CD4-positive, alpha-beta T cell treated with Interleukin-15 for 1 hour (primary cell): ENCODE results near the gene NT5C3A.
"Not testable (repeated sequence)": the region's sequence is repeated elsewhere in the genome, so short reads cannot be mapped to it uniquely, and the experiment has no call there.

Experiments
- DNase-seq: peaks from one replicate; pipeline ENCODE4 v3.0.0-alpha.2; 2020

NT5C3A gene

DNA sequence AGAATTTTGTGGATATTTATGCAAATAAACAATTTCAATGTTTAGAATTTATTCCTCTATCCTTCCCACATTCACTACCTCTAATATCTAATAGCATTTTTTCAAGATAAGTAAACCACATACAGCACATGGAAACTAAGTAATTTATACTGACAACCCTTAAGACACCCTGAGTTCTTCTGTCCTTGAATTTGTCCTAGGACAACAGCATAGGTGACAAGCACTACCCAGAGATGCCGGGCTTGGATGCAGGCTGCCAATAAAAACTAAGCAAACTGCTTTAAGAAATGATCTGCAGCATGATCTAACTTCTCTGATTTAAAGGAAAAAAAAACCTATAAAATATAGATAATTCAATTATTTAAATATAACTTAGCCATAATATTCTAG is 22.7 kb downstream of the NT5C3A start:
- DNase-seq: no peak

DNA sequence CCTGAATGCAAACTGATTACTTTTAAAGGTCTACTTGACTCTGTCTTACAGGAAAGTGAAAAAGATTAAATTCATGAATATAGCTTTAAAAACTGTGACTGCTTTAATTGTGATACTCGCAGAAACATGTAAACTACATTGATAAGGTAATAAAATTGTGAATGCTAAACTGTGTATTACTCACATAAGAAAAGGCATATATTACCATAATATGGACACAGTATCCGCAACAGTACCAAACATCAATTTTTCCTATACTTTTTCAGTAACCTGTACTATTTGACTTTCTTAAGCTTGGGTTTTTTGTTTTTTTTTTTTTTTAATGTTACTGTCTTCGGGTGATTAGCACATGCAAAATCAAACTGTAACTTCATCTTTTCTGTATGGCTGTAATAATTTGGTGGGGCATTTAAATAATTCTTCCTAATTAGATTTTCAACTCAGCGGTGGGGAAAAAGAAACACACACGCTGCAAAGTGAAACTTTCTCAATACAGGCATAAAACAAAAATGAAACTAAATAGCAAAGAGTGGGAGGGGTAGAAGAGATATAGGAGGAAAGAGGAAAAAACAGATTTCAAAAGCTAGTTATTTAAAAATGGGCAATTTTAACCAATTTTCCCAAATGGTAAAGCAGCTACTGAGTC is 23.2 kb downstream of the NT5C3A start:
- DNase-seq: no peak

DNA sequence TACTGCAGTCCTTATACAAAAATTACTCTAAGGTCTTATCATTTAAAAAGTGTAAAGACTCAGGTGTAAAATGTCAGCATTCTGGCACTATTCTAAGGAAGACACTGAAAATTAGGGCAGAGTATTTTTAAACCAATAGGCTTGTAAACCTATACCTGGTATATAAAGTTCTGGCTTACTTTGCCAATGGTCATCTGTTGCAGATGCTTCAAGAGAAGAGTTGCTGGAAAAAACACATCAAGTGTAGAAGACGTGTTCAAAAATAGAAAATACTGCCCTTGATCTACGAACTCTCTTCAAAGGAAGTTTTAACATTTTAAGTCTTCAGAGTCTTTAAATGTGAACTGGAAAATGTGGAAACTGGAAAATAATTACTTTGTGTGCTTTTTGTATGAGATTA is 23.9 kb downstream of the NT5C3A start:
- DNase-seq: no peak

DNA sequence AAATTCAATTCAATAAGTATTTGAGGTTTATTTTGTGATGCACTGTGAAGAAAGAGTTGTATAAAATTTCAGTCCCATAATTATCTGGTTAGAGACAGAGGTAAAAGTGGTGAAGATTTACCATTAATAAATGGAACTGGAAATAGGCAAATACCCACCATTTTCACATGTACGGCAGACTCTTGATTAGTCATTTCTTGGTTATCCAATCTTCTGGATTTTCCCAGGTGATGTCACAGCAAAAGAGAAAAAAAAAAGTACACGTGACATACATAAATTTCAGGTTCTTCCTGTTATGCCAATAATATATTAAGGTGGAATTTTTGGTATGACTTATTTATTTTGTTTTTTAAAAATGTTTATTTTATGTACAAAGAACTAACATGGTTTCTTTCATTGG is 26.8 kb downstream of the NT5C3A start:
- DNase-seq: no peak

DNA sequence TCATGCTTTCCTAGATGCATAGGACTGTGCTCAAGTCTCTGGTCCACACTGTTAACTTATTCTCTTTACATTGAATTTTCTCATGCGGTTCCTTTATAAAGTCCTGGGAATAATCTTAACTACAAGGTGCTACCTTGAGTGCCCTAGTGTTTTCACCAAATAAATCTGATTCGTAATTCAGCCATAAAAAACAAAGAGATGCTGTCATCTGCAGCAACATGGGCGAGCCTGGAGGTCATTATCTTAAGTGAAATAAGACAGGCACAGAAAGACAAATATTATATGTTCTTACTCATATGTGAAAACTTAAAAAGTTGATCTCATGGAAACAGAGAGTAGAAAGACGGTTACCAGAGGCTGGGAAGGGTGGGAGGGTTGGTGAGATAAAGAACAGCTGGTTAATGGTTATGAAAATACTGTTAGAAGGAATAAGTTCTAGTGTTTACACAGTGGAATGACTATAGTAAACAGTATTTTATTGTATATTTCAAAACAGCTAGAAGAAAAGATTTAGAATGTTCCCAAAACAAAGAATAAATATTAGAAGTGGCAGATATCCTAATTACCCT is 38.3 kb downstream of the NT5C3A start:
- DNase-seq: no peak

DNA sequence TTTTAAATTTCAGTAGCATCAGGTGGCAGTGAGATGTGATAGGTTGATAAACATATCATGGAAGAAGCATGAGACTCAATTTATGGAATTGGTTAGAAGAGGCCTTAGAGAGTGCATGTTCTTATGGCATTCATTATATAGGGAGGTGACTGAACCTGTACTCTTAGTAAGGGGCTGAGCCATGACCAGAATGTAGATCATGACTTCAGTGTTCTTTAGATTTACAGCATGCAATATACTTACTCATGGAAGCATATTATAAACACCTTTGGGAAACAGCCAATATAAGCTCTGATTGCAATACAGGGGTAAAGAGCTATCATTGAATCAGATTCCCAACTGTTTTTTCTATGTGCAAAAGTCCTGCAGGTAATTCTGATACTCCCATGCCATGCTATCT is 50.2 kb downstream of the NT5C3A start:
- DNase-seq: no peak

DNA sequence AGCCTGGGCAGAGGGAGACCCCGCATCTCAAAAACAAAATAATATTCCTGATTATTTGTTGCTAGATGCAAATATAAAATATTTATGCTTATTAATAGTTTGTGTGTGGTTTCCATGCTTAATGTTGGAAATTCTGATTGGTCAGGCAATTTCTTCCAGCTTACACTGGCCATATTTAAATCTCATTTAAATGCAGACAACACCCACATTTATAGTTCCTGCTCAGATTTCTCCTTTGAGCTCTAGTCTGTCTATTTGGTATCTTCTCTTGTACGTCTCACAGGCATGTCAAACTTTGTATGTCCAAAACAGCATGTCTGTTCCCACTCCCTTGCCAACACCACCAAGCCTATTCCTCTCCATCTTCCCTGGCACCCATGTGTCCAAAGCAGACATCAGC is 52.8 kb downstream of the NT5C3A start:
- no peak for DNase-seq

DNA sequence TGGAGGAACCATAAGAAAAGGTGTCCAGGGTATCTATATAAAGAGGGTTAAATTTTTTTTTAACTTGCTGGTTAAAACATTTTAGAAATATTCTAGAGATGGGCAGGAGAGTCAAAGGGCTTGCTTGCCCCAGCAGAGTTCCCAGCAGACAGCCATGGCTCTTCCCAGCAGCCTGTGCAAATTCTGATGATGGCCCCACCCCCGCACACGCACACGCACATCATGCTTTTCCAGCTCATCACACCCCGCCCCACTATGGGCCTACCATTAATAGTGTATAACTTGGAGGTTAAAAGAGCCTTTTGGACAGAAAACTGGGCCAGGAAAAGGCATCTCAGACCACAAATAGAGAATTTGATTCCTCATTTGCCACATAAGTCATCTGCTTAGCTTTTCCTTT is 56.9 kb downstream of the NT5C3A start:
- DNase-seq: not testable (repeated sequence)

DNA sequence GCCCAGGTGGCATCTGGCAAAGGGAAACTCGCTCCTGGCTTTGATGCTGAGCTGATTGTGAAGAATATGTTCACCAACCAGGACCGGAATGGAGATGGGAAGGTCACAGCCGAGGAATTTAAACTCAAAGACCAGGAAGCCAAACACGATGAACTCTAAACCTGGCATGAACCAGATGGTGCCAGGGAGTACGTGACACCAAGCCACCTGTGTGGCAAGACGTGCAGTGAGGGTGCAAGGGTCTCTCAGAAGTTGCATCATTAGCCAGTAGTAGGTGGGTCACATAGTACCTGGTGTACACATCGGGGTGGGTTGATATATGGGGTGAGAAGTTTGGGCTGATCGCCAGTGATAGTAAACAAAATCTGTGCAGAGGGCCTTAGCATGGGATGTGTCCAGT is 57.4 kb downstream of the NT5C3A start:
- not testable (repeated sequence) for DNase-seq

DNA sequence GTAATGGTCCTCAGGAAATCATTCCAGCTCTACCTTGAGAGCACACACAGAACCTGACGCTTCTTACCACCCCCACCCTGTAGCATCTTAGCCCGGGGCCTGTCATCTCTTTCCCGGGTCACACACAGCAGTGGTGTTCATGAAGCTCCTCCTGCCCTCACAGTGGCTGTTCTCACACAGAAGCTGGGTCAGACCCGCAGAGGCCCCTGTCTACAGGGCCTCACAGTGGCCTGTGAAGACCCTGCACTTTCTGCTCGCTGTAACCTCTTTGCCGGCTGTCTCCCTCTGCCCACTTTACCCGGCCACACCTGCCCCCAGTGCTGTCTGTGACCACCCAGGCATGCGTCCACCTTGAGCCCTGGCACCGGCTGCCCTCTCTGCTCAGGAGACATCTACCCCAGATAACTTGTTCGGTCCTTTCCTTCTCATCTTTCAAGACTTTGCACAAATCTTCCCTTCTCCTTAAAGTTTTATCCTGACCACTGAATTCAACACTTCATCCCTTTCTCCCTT is 58.4 kb downstream of the NT5C3A start:
- DNase-seq: not testable (repeated sequence)

DNA sequence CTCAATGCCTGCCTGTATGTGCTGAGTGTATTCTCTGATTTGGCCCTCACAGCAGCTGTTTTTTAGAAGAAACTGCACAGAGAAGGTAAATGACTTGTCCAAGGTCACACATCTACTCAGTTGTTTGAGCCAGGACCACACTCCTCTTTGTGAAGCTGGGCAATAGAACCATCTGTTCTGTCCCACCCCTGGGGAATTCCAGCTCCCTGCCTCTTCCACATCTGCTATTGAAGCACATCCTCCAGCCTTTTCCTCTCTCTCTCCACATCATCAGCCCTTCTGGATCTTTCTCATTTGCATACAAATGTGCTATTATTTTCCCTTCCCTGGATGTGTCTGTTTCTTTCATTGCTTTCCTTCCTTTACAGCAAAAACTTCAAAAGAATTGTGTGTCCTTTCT is 59.5 kb downstream of the NT5C3A start:
- DNase-seq: not testable (repeated sequence)

DNA sequence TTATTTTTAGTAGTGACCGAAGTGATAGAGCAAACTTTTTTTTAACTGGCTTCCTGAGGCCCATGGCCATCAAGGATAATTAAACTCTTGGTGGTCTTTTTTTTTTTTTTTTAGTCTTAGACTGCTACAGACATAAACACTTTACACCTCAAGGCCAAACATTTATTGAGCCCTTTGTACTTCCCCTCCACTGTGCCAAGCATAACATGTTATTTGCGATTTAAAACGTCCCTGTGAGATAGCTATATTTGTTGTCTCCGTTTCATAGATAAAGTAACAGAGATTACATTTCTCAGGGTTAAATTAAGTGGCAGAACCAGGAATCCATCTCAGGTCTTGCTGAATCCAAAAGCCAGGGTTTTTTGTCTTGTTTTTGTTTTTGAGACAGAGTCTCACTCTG is 63.2 kb downstream of the NT5C3A start:
- DNase-seq: not testable (repeated sequence)

DNA sequence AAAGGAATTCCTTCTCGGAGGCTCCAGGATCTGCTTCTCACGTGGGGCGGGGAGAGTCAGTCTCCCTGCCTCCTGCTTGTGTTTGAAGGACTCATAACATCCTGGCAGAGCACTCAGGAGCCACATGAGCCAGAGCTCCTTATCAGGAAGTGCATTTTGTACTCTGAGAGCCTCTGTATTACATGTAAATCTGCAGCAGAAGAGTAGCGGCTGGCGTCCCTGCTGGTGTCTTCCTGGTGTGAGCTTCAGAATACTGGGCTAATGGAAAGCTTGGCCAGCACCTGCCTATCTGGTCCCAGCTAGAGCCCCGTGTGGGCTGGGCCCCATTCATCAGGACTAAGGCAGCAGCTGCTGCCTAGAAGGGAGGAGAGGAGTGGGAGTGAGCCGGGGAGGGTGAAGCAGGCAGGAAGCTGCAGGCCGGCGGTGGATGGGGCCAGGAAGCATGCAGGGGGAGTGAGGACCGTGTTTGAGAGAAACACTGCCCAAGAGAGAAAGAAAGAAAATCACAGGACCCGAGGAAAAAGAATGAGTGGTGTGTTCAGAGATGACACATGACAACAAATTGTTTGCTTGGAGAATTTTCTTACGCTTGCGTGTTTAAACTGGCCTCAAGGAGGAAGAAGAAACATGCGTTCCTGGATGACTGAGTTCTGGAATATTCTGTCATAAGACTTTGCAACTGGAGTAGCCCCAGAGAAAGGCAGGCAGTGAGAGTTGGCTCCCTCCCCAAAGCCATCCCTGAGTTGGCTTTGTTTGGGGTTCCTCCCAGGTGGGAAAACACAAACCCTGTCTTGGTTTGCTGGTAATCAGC is 64.0 kb downstream of the NT5C3A start:
- not testable (repeated sequence) for DNase-seq

DNA sequence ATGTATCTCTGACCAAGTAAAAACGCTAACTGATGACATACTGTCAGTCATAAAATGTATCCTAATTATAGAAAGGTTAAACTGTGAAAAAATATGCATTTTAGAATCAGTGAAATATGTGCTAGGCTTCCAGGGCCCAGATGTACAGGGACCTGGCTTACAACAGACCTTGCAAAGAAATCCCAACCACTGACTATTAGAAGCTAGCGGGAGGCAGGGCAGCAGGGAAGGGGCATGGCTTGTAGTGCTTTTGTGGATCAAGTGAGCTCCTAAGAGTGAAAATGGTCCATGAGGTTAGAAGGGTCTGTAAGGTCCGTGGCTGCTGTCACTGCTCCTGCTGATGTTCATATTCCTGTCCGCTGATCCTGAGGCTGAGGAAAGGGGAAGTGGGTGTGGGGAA is 64.6 kb downstream of the NT5C3A start:
- not testable (repeated sequence) for DNase-seq

DNA sequence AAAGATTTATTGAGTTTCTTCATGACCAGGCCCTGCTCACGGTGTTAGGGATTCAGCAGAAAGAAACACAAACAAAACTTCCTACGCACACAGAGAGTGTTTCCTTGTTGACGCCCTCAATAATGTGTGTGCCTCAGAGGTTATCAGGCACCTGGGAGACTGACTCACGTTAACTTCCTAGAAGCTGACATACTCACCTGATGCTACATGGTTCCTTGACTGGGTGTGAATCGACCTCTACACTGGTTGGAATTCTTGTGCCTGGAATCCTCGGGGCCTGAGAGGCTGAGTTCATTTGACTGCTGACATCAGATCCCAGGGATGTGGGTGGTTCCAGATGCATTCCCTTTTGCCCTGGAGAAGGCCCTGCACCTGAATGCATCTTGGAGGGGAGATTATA is 69.8 kb downstream of the NT5C3A start:
- not testable (repeated sequence) for DNase-seq

DNA sequence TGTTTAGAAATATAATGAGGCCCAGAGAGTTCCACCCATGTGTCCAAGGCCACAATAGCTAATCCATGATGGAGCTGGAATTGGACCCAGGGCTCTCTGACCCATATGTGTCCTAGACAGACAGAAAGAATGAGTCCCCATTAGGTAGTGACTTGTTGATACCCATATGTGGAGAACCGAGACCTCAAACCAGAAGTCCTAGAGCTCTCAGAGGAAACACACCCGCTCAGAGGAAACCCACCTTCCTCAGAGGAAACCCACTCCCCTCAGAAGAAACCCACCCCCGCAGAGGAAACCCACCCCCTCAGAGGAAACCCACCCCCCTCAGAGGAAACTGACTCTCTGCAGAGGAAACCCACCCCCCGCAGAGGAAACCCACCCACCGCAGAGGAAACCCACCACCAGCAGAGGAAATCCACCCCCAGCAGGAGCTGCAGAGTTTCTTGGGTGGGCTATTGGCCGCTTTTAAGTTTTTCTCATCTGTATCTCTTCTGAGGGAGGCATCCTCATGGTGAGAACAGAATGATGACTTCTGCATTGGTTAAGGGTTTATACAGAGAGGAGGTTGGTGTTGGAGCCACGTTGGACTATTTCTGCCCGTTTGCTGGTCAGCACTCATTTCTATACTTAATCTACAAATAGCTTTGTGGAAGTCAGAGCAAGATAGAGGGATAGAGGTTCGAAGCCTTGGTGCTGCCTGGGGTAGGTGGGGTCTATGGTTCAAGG is 70.4 kb downstream of the NT5C3A start:
- not testable (repeated sequence) for DNase-seq

DNA sequence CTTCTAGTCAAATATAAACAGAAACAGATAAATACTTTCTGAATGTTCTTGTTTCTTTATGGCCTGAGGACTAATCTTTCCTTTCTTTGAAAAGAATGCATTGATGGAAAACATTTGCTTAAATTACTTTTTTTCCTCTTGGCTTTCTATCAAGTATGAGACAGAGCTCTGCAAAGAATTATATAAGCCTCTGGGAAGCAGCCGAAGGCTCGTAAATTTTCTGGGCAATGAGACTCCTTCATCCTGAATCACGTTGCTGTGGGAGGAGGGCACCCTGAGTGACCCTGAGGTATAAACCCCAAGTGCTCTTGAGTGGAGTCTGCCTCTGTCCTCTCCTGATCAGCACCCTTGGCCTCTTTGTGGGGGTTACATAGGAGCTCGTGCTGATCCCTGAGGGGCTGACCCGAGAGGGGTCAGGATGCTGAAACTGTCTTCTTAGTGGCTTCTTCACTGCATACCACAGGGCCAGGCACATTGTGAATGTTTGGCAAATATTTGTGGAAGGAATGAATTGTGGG is 71.4 kb downstream of the NT5C3A start:
- DNase-seq: not testable (repeated sequence)

DNA sequence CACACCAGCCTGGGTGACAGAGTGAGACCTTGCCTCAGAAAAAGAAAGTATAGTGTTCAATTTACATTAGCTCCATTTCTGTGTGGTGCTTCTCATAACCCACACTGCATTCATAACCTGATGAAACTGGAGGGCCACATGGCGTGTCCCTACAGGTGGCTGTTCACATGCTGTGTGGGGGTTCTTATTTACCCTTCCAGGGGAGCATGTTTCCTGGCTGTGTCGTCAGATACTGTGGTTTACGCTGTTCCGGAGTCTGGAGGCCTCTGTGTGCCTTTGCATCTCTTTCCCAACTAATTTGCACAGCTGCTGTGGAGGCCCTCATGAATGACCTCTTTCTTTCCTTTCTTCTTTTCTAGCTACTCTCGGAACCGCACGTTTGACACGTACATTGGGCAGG is 74.4 kb downstream of the NT5C3A start:
- DNase-seq: not testable (repeated sequence)

DNA sequence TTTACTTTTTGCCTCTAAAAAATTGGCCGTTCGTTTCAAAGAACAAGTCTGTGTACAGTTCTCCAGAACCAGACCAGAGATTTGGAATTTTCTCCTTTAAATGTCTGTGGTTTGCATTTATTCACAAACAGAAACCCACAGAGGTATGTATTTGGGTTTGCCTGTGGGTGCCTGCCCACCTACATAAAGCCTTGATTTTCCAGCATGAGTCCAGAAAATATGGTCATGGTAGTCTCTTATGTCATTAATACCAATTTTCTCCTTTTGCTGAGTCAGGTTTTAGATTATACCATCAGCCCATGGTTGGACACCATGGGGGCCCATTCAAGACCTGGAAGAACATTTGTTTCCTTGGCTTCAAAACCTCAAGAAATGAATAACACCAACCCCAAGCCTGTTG is 82.7 kb downstream of the NT5C3A start:
- DNase-seq: not testable (repeated sequence)

DNA sequence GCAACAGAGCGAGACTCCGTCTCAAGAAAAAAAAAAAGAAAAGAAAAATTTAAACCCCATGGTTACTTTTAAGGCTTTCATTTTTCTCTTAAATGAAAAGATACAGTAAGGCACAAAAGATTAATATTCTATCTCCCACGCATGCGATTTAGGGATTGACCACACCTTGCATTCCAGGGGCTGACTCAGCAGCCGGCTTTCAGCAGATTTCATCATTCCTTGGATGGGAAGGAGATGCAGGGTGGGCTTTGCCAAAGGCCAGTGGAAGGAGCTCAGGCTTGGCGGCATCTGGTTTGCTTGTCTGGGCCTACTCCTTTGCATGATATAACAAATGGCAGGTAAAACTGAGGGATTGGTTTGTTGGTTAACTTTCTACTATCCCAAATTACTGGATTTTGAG is 83.3 kb downstream of the NT5C3A start:
- not testable (repeated sequence) for DNase-seq

DNA sequence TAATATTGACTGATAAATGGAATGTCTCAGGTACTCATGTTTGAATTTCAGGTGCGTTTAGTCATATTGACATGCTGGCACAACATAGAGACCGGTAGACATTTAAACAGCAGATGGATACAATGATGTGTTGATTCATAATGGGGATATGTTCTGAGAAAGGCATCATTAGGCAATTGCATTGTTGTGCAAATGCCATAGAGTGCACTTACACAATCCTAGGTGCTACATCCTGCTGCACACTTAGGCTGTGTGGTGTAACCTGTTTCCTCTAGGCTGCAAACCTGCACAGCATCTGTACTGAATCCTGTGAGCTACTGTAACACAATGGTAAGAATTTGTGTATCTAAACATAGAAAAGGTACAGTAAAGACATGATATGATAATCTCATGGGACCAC is 85.4 kb downstream of the NT5C3A start:
- not testable (repeated sequence) for DNase-seq

DNA sequence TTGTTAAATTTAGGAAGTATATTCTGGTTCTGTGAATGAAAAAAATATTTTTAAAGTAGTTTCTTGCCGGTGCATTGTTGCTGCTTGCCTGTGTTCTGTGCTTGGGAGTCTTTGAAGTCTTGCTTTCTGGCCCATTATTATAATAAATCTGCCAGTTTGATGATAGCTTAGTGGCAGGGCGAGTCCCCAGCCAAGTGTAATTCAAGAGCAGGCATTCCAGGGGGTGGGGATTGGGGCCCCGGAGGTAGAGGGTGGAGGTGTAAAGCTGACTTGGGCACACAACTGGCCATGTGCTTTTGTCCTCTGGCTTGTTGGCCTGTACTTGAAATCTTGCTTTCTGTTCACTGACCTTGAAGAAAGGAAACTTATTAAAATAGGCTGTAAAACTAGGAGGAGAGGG is 90.6 kb downstream of the NT5C3A start:
- not testable (repeated sequence) for DNase-seq

DNA sequence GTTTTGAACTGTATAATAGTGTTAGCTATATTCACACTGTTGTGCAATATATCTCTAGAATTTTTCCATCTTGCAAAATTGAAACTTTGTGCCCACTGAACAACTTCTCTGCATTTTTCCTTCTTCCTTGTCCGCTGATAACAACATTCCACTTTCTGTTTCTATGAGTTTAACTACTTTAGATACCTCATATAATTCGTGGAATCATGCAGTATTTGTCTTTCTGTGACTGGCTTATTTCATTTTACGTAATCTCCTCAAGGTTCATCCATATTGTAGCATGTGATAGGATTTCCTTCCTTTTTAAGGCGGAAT is 95.4 kb downstream of the NT5C3A start:
- DNase-seq: not testable (repeated sequence)
